HepG2 (cell line): ENCODE measurements around the gene CALHM5. TPM values are rescaled to one million over a fixed set of nuclear protein-coding genes. Genes with fewer than 3 reads are reported as not detected.

Experiments used
- BCLAF1 ChIP-seq: fragments of 450-650 bp; IDR thresholded peaks from 2 replicates; pipeline ENCODE4 v1.6.1; 2017; ENCODE audit warnings: mild to moderate bottlenecking
- ELF4 ChIP-seq: sonication (generic); formaldehyde crosslinking; IDR thresholded peaks from 2 replicates; pipeline ENCODE4 v1.5.0; 2020; ENCODE audit warnings: missing genetic modification reagents, mild to moderate bottlenecking, moderate library complexity, borderline replicate concordance
- KLF13 ChIP-seq: sonication (generic); formaldehyde crosslinking; IDR thresholded peaks from 2 replicates; pipeline ENCODE4 v1.4.0; 2020; ENCODE audit warnings: mild to moderate bottlenecking, missing genetic modification reagents
- PRDM10 ChIP-seq: sonication (generic); formaldehyde crosslinking; IDR thresholded peaks from 2 replicates; pipeline ENCODE4 v1.4.0; 2020; ENCODE audit warnings: low read depth, missing genetic modification reagents
- SP5 ChIP-seq: IDR thresholded peaks from 2 replicates; pipeline ENCODE4 v1.6.1; 2016; ENCODE audit warnings: low read depth, borderline replicate concordance
- ZHX1 ChIP-seq: sonication (generic); formaldehyde crosslinking; IDR thresholded peaks from 2 replicates; pipeline ENCODE4 v1.8.1; 2022; ENCODE audit warnings: low read depth, mild to moderate bottlenecking, missing genetic modification reagents
- ZNF224 ChIP-seq: sonication (generic); formaldehyde crosslinking; IDR thresholded peaks from 2 replicates; pipeline ENCODE4 v1.5.0; 2020; ENCODE audit warnings: mild to moderate bottlenecking, missing genetic modification reagents
- ZNF770 ChIP-seq: sonication (generic); formaldehyde crosslinking; IDR thresholded peaks from 2 replicates; pipeline ENCODE4 v1.5.0; 2020; ENCODE audit warnings: mild to moderate bottlenecking, missing genetic modification reagents
- polyA plus RNA-seq, 8 experiments: library from polyadenylated mRNA; depleted of rRNA in 3 of 8; stranded (reverse) in 7 of 8; unstranded in 1 of 8; fragments of >200 nt; fragmentation: Illumina TruSeq in 4 of 8; extraction: Trizol in 4 of 8; gene quantifications; 2 replicates each; pipeline versions ENCODE4 v1.2.1 to v1.2.3, GENCODE V29; 2011 to 2016; ENCODE audit warnings: low read depth in 4 of 8, missing spikeins in 1 of 8, mixed read lengths in 1 of 8; ENCODE audit not compliant: insufficient read depth in 1 of 8
- total RNA-seq, 5 experiments: library from RNA; depleted of rRNA; stranded (reverse); fragments of >200 nt; fragmentation: Illumina TruSeq; extraction: Trizol; gene quantifications; 2 replicates each; pipeline ENCODE4 v1.2.3, GENCODE V29; 2016; ENCODE audit warnings: low read depth in 1 of 5

Gene CALHM5
- total and polyA plus RNA-seq, 2 of the 13 experiments (the other 11 are each of a cell fraction or from before 2014, with no cell fraction given) = not detected

GRCh38 chr6:116518621-116519368 lies 7.4 kb downstream of the CALHM5 start (continued):
- TF ChIP-seq SP5 (CRISPR knock-in tag) = no peak
- TF ChIP-seq ZNF224 = no peak
- no peak for TF ChIP-seq KLF13 (CRISPR knock-in tag)
- TF ChIP-seq ELF4 = no peak
- TF ChIP-seq PRDM10 (CRISPR knock-in tag) = no peak
- TF ChIP-seq ZHX1 = no peak
- no peak for TF ChIP-seq BCLAF1
- no peak for TF ChIP-seq ZNF770
